IMR-90 (cell line): ENCODE data around the gene ITSN2. TPM values are rescaled to one million over a fixed set of nuclear protein-coding genes. Genes with fewer than 3 reads are reported as not detected.

Experiments
- ATAC-seq: fragments of 200-7000 bp; cut with Tn5 transposase; 2 replicates; pipeline ENCODE4 v1.9.1; 2020; ENCODE audit warnings: low read depth, mild to moderate bottlenecking, moderate library complexity
- BruUV-seq: library from RNA; stranded (reverse); fragments of 400-500 nt; replicated peaks from 2 replicates; lab custom pipeline; 2021; lab: Mats Ljungman, UMichigan
- CTCF ChIA-PET: fragments of 300-600 bp; formaldehyde crosslinking; extraction: SDS; loops from one replicate; lab custom pipeline; 2021; ENCODE audit warnings: antibody characterized with exemption; lab: Yijun Ruan, JAX
- POLR2A ChIA-PET: fragments of 300-600 bp; sonication (Branson Sonifier 250); formaldehyde crosslinking; loops from one replicate; lab custom pipeline; 2022; ENCODE audit warnings: antibody characterized with exemption; ENCODE audit not compliant: unreplicated experiment; lab: Charles Lee
- DNase-seq: peaks from one replicate; pipeline ENCODE4 v3.0.0; 2013
- H2AFZ ChIP-seq: replicated peaks from 2 replicates; pipeline ENCODE3; 2013; ENCODE audit warnings: low read length, mild to moderate bottlenecking; ENCODE audit not compliant: poor library complexity
- H2AK5ac ChIP-seq: 2 replicates; pipeline ENCODE4 v1.6.1; 2013; ENCODE audit warnings: low read depth, low read length, inconsistent platforms
- H2AK9ac ChIP-seq: replicated peaks from 2 replicates; pipeline ENCODE3; 2013; ENCODE audit warnings: mild to moderate bottlenecking, low read depth, low read length, moderate library complexity; ENCODE audit not compliant: poor library complexity
- H2BK120ac ChIP-seq: 2 replicates; pipeline ENCODE4 v1.6.1; 2013; ENCODE audit warnings: low read depth, low read length, inconsistent platforms
- H2BK15ac ChIP-seq: 3 replicates; pipeline ENCODE4 v1.6.1; 2013; ENCODE audit warnings: low read depth, low read length, inconsistent platforms
- H2BK20ac ChIP-seq: 2 replicates; pipeline ENCODE4 v1.6.1; 2013; ENCODE audit warnings: low read depth, mild to moderate bottlenecking, inconsistent platforms, low read length, moderate library complexity
- H2BK5ac ChIP-seq: 2 replicates; pipeline ENCODE4 v1.6.1; 2013; ENCODE audit warnings: mild to moderate bottlenecking, low read depth, low read length, inconsistent platforms; ENCODE audit not compliant: poor library complexity, severe bottlenecking
- H3K14ac ChIP-seq: replicated peaks from 2 replicates; pipeline ENCODE4 v1.6.1; 2013; ENCODE audit warnings: low read depth, low read length, inconsistent platforms
- H3K18ac ChIP-seq: 2 replicates; pipeline ENCODE4 v1.6.1; 2013; ENCODE audit warnings: low read depth, low read length, control low read depth
- H3K23ac ChIP-seq: 2 replicates; pipeline ENCODE4 v1.6.1; 2013; ENCODE audit warnings: low read depth, low read length, inconsistent platforms
- H3K27ac ChIP-seq: 2 replicates; pipeline ENCODE4 v1.5.1; 2013; ENCODE audit warnings: mild to moderate bottlenecking, control low read depth, low read length; ENCODE audit not compliant: insufficient read depth
- H3K27me3 ChIP-seq: 2 replicates; pipeline ENCODE4 v1.6.1; 2013; ENCODE audit warnings: low read length; ENCODE audit not compliant: control insufficient read depth, insufficient read depth
- H3K36me3 ChIP-seq: 2 replicates; pipeline ENCODE4 v1.6.1; 2013; ENCODE audit warnings: low read length, mixed read lengths; ENCODE audit not compliant: control insufficient read depth, insufficient read depth
- H3K4ac ChIP-seq: 2 replicates; pipeline ENCODE4 v1.6.1; 2013; ENCODE audit warnings: low read depth, low read length, inconsistent platforms
- H3K4me1 ChIP-seq: 2 replicates; pipeline ENCODE4 v1.6.1; 2013; ENCODE audit warnings: low read length, mixed read lengths; ENCODE audit not compliant: control insufficient read depth, insufficient read depth
- H3K4me2 ChIP-seq: 2 replicates; pipeline ENCODE4 v1.6.1; 2013; ENCODE audit warnings: low read depth, mild to moderate bottlenecking, control low read depth, low read length, moderate library complexity
- H3K4me3 ChIP-seq: 2 replicates; pipeline ENCODE4 v1.5.1; 2013; ENCODE audit warnings: low read depth, mild to moderate bottlenecking, control low read depth, low read length, moderate library complexity; ENCODE audit not compliant: insufficient read depth
- H3K56ac ChIP-seq: 2 replicates; pipeline ENCODE4 v1.6.1; 2013; ENCODE audit warnings: low read length, inconsistent platforms; ENCODE audit not compliant: insufficient read depth; ENCODE audit errors: extremely low read depth
- H3K79me1 ChIP-seq, 2 experiments: 2 replicates each; pipeline ENCODE4 v1.6.1; 2013; ENCODE audit warnings: low read length in 2 of 2, inconsistent platforms in 1 of 2, low read depth in 1 of 2
- H3K9ac ChIP-seq: 2 replicates; pipeline ENCODE4 v1.6.1; 2013; ENCODE audit warnings: low read depth, low read length, control low read depth
- H3K9me1 ChIP-seq: 2 replicates; pipeline ENCODE4 v1.6.1; 2013; ENCODE audit warnings: low read length, inconsistent platforms; ENCODE audit not compliant: insufficient read depth
- H3K9me3 ChIP-seq: 2 replicates; pipeline ENCODE4 v1.6.1; 2013; ENCODE audit warnings: low read length; ENCODE audit not compliant: control insufficient read depth, insufficient read depth
- H4K20me1 ChIP-seq: 2 replicates; pipeline ENCODE4 v1.6.1; 2013; ENCODE audit warnings: low read length, inconsistent platforms; ENCODE audit not compliant: insufficient read depth
- H4K5ac ChIP-seq: 2 replicates; pipeline ENCODE4 v1.6.1; 2013; ENCODE audit warnings: mild to moderate bottlenecking, low read depth, low read length, control low read depth
- H4K8ac ChIP-seq, 2 experiments: 2 replicates each; pipeline ENCODE4 v1.6.1; 2013; ENCODE audit warnings: low read depth in 2 of 2, low read length in 2 of 2, control low read depth in 1 of 2, inconsistent platforms in 1 of 2
- H4K91ac ChIP-seq: 2 replicates; pipeline ENCODE4 v1.6.1; 2013; ENCODE audit warnings: low read depth, low read length, inconsistent platforms; ENCODE audit not compliant: insufficient read depth
- BHLHE40 ChIP-seq: fragments of 150-350 bp; IDR thresholded peaks from 2 replicates; pipeline ENCODE4 v1.6.1; 2016; ENCODE audit warnings: mild to moderate bottlenecking, low read depth, low read length
- CHD1 ChIP-seq: IDR thresholded peaks from 2 replicates; pipeline ENCODE4 v1.6.1; 2012; ENCODE audit warnings: low read depth, low read length, improper control_type of control experiment
- MAFK ChIP-seq: IDR thresholded peaks from 2 replicates; pipeline ENCODE4 v1.6.1; 2012; ENCODE audit warnings: low read depth, low read length, improper control_type of control experiment
- MAZ ChIP-seq: IDR thresholded peaks from 2 replicates; pipeline ENCODE4 v1.6.1; 2012; ENCODE audit warnings: low read depth, mild to moderate bottlenecking, low read length, improper control_type of control experiment, moderate library complexity, borderline replicate concordance
- NFE2L2 ChIP-seq: fragments of 150-350 bp; IDR thresholded peaks from 2 replicates; pipeline ENCODE4 v1.6.1; 2016; ENCODE audit warnings: low read depth, mild to moderate bottlenecking, low read length
- POLR2A ChIP-seq: IDR thresholded peaks from 2 replicates; pipeline ENCODE4 v1.6.1; 2012; ENCODE audit warnings: mild to moderate bottlenecking, low read depth, low read length
- RCOR1 ChIP-seq: IDR thresholded peaks from 2 replicates; pipeline ENCODE4 v1.6.1; 2012; ENCODE audit warnings: mild to moderate bottlenecking, low read length, improper control_type of control experiment; ENCODE audit not compliant: insufficient replicate concordance
- RFX5 ChIP-seq: IDR thresholded peaks from 2 replicates; pipeline ENCODE4 v1.8.0; 2012; ENCODE audit warnings: low read depth, mild to moderate bottlenecking, low read length, moderate library complexity
- USF2 ChIP-seq: fragments of 150-350 bp; IDR thresholded peaks from 2 replicates; pipeline ENCODE4 v1.6.1; 2017; ENCODE audit warnings: mild to moderate bottlenecking, antibody characterized with exemption, low read length, low read depth
- WGBS, 2 experiments: methylation state at CpG; one replicate each; pipeline versions ENCODE4 v1.1.5 to v1.1.7; 2013; ENCODE audit warnings: missing lambda C conversion rate in 2 of 2; ENCODE audit not compliant: insufficient read length in 1 of 2; ENCODE audit errors: extremely low coverage in 2 of 2; 5-methylcytosine and 5-hydroxymethylcytosine counted together
- dilution Hi-C: fragments of 300-500 bp; cut with HindIII; formaldehyde crosslinking; loops from one replicate; pipeline ENCODE4 v1.14.3; 2018; ENCODE audit warnings: low sequenced_read_pairs; ENCODE audit not compliant: unreplicated experiment
- in situ Hi-C: fragments of 300-500 bp; cut with MboI; formaldehyde crosslinking; loops from 3 replicates; pipeline ENCODE4 v1.14.3; 2019; ENCODE audit warnings: low sequenced_read_pairs, inconsistent platforms, mixed read lengths
- intact Hi-C: fragments of 100-400 bp; cut with micrococcal nuclease; formaldehyde crosslinking; loops from 2 replicates; pipeline ENCODE4 v1.10.0; 2022
- polyA plus RNA-seq, 3 experiments: library from polyadenylated mRNA; depleted of rRNA; stranded (reverse); fragments of >200 nt; gene quantifications; 2 replicates each; pipeline ENCODE4 v1.2.3, GENCODE V29; 2012; ENCODE audit warnings: low replicate concordance in 1 of 3
- total RNA-seq: library from RNA; depleted of rRNA; stranded (reverse); fragments of >200 nt; gene quantifications from 2 replicates; pipeline ENCODE4 v1.2.3, GENCODE V29; 2012

ITSN2 gene
- total and polyA plus RNA-seq, 2 of the 4 experiments (the other 2 are of a cell fraction), result 10.7 to 17.2 TPM

- no peak overlapping the region for H2BK120ac ChIP-seq
- H3K18ac ChIP-seq, result no peak overlapping the region
- H3K36me3 ChIP-seq, result peaks cover 33% of the 10 kb centered on the region
- WGBS, 2 experiments, result 88% methylated on average over 2 of the region's 21 CpGs; no CpG with 5 or more reads in 1 of the 2 experiments
- no peaks in the 10 kb centered on the region for H3K79me1 ChIP-seq
- no peak overlapping the region for H2AK5ac ChIP-seq
- no peak overlapping the region for H3K9ac ChIP-seq
- CTCF ChIA-PET, result no interaction called here
- ATAC-seq (no peak), DNase-seq (no peak)
- no peaks in the 10 kb centered on the region for H3K9me3 ChIP-seq
- no peaks in the 10 kb centered on the region; the same call in 1 of the 2 replicates for H4K20me1 ChIP-seq
- H2BK5ac ChIP-seq, result no peak overlapping the region
- POLR2A ChIA-PET, result no interaction called here
- no peaks in the 10 kb centered on the region; the same call in 1 of the 2 replicates for H3K9me1 ChIP-seq
- in situ Hi-C loops, result no loop called here
- H4K5ac ChIP-seq, result no peak overlapping the region
- H2AK9ac ChIP-seq, result no peak overlapping the region
- no peak overlapping the region for H4K8ac ChIP-seq
- H3K56ac ChIP-seq, result no peak overlapping the region
- no peaks in the 10 kb centered on the region for H3K4me1 ChIP-seq
- no peak overlapping the region for H2AFZ ChIP-seq
- no peak overlapping the region for H3K27ac ChIP-seq
- H3K14ac ChIP-seq, result no peak overlapping the region
- BruUV-seq, result no TSS peak
- no peak overlapping the region for H2BK20ac ChIP-seq
- H3K4me3 ChIP-seq, result no peak overlapping the region
- dilution Hi-C loops, result no loop called here
- H4K91ac ChIP-seq, result no peak overlapping the region
- TF ChIP-seq MAFK (no peak), NFE2L2 (no peak), RFX5 (no peak), BHLHE40 (no peak), USF2 (no peak), RCOR1 (no peak), MAZ (no peak), POLR2A (no peak), CHD1 (no peak)
- no peak overlapping the region for H3K4me2 ChIP-seq
- no peak overlapping the region for H3K4ac ChIP-seq
- H3K27me3 ChIP-seq, result no peaks in the 10 kb centered on the region
- H3K23ac ChIP-seq, result no peak overlapping the region
- no peak overlapping the region for H2BK15ac ChIP-seq
- intact Hi-C loops, result no loop called here
Observed at GRCh38 chr2:24210723-24211122, 149.6 kb downstream of the ITSN2 start.
